Heart right ventricle (tissue), 16 donors: ENCODE data around the gene ATXN7L1. TPM values are rescaled to one million over a fixed set of nuclear protein-coding genes. Genes with fewer than 3 reads are reported as not detected.

Experiments
- ATAC-seq, 8 donors: fragments of 200-7000 bp; cut with Tn5 transposase; one replicate each; pipeline ENCODE4 v1.9.1; 2020; ENCODE audit warnings: mild to moderate bottlenecking in 8 of 8, moderate library complexity in 8 of 8, moderate number of reproducible peaks in 1 of 8
- DNase-seq, 2 donors: peaks; one replicate each; pipeline ENCODE4 v3.0.0-alpha.2; 2020
- H3K27ac ChIP-seq, 10 donors: fragments of 200-600 bp; sonication (generic) in 2 of 10; one replicate each; pipeline versions ENCODE4 v1.5.0 to v1.8.0; 2020 to 2022; ENCODE audit warnings: mild to moderate bottlenecking in 3 of 10
- H3K27me3 ChIP-seq, 7 donors: fragments of 200-600 bp; one replicate each; pipeline ENCODE4 v1.8.0; 2021 to 2022; ENCODE audit warnings: mild to moderate bottlenecking in 2 of 7
- H3K36me3 ChIP-seq, 9 donors: fragments of 200-600 bp; sonication (generic) in 1 of 9; one replicate each; pipeline versions ENCODE4 v1.5.0 to v1.8.0; 2020 to 2022; ENCODE audit warnings: mild to moderate bottlenecking in 2 of 9
- H3K4me1 ChIP-seq, 9 donors: fragments of 200-600 bp; sonication (generic) in 1 of 9; one replicate each; pipeline versions ENCODE4 v1.5.0 to v1.8.0; 2020 to 2022; ENCODE audit warnings: mild to moderate bottlenecking in 4 of 9
- H3K4me3 ChIP-seq, 10 donors: fragments of 200-600 bp; sonication (generic) in 2 of 10; one replicate each; pipeline versions ENCODE4 v1.5.0 to v1.8.0; 2020 to 2022; ENCODE audit warnings: mild to moderate bottlenecking in 7 of 10, moderate library complexity in 2 of 10
- H3K9me3 ChIP-seq, 11 donors: fragments of 200-600 bp in 10 of 11; sonication (generic) in 2 of 11; one replicate each; pipeline versions ENCODE4 v1.5.0 to v1.8.0; 2013 to 2022; ENCODE audit warnings: mild to moderate bottlenecking in 2 of 11, control low read depth in 1 of 11, moderate library complexity in 1 of 11
- CTCF ChIP-seq, 9 donors: fragments of 200-600 bp; sonication (generic) in 2 of 9; IDR thresholded peaks; one replicate each; pipeline versions ENCODE4 v1.5.0 to v1.8.0; 2021 to 2022; ENCODE audit warnings: antibody characterized with exemption in 9 of 9, mild to moderate bottlenecking in 5 of 9, moderate library complexity in 1 of 9
- WGBS, 2 donors: extraction: QIAGEN DNeasy Blood & Tissue Kit; methylation state at CpG; one replicate each; pipeline ENCODE4 v1.1.7; 2013; ENCODE audit warnings: inconsistent platforms in 1 of 2; 5-methylcytosine and 5-hydroxymethylcytosine counted together
- intact Hi-C, 10 donors: fragments of 100-400 bp; cut with DNase I; formaldehyde crosslinking; loops; one replicate each; pipeline versions ENCODE4 v1.11.1 to v1.14.2; 2022
- polyA plus RNA-seq, 2 donors: library from polyadenylated mRNA; stranded (reverse); fragments of 200-250 nt; gene quantifications; one replicate each; pipeline ENCODE4 v1.2.3, GENCODE V29; 2013
- total RNA-seq, 10 donors: library from RNA; stranded (reverse); fragmentation: NEBNext Ultra II Directional in 3 of 10; extraction: Animal tissue kit (Norgen Biotek cat#: 25700) in 3 of 10; gene quantifications; one replicate each; pipeline versions ENCODE4 v1.2.1 to v1.2.4, GENCODE V29; 2021 to 2023
- donor health status: Arrhythmogenic right ventricular cardiomyopathy.
- donor health status: ischemic (EF 13 %, LVEDD 7.1; RV severe dilation, severe dysfunction).
- donor health status: healthy with polysubstance abuse.
- donor health status: DM: no; HTN: yes; CAD: no.
- donor health status: DM: no; HTN: no; CAD: no.
- donor health status: ischemic (EF 25% LVEDD 6.9; RV normal size, moderate dysfunction).
- donor health status: ischemic (EF 25% LVEDD 5.7; RV mildly dilated, moderate dysfunction).
- donor health status: healthy.
- donor health status: DM: yes; HTN: yes; CAD: no.
- donor health status: Ischemic cardiomyopathy.
- donor health status: ischemic (EF 35%, LVEDD 5.7; RV mildly dilated, moderate dysfunction).
- donor health status: nonischemic (EF 11% LVEDD 7.7; RV severe dilation, severe dysfunction).
- donor health status: DM: yes; HTN: yes; CAD: no.
- donor health status: PGD.
- donor health status: ischemic (EF 29% LVEDD 5.4; RV normal size, mild dysfunction).
- donor health status: nonischemic (EF 23%, LVEDD 6.1; RV moderate dilation, normal function).

ATXN7L1 gene
- total and polyA plus RNA-seq, 12 donors, result 1.7 to 7.2 (median 5.4) TPM

GRCh38 chr7:105892387-105892786 lies 16.0 kb upstream of the ATXN7L1 start:
- no peak overlapping the region for H3K27ac ChIP-seq
- no peak for TF ChIP-seq CTCF (IDR thresholded peaks at IDR 0.05)
- no peaks in the 10 kb centered on the region for H3K9me3 ChIP-seq
- no peaks in the 10 kb centered on the region for H3K27me3 ChIP-seq
- ATAC-seq, result no peak
- H3K36me3 ChIP-seq, result peaks cover 0 to 3% (median 0%) of the 10 kb centered on the region in 9 donors
- H3K4me1 ChIP-seq, result peaks cover 0 to 6% (median 0%) of the 10 kb centered on the region in 9 donors
- DNase-seq, result no peak
- WGBS, 2 donors, result 97% methylated on average over 2 of the region's 2 CpGs
- H3K4me3 ChIP-seq, result no peak overlapping the region
- intact Hi-C loops, result no loop called here

- Histone ChIP-seq H3K9me3 (no peaks in the 10 kb centered on the region), H3K27ac (no peak overlapping the region), H3K27me3 (no peaks in the 10 kb centered on the region), H3K4me3 (no peak overlapping the region), H3K4me1 (peaks cover 0 to 10% (median 4%) of the 10 kb centered on the region in 9 donors), H3K36me3 (peaks cover 0 to 3% (median 0%) of the 10 kb centered on the region in 9 donors)
- DNase-seq, result no peak
- no peak for TF ChIP-seq CTCF (IDR thresholded peaks at IDR 0.05)
- intact Hi-C loops, result no loop called here
- ATAC-seq, result no peak
- 89 to 91% methylated on average over 4 of the region's 4 CpGs for WGBS, 2 donors
Measured at GRCh38 chr7:105890290-105890997, 14.0 kb upstream of the ATXN7L1 start.

- TF ChIP-seq CTCF (IDR thresholded peaks at IDR 0.05), result no peak
- no peak overlapping the region for H3K4me3 ChIP-seq
- intact Hi-C loops, result no loop called here
- H3K27me3 ChIP-seq, result no peaks in the 10 kb centered on the region
- peaks cover 0 to 16% (median 8%) of the 10 kb centered on the region in 9 donors for H3K4me1 ChIP-seq
- no peaks in the 10 kb centered on the region for H3K9me3 ChIP-seq
- DNase-seq (no peak), ATAC-seq (no peak)
- peaks cover 0 to 3% (median 0%) of the 10 kb centered on the region in 9 donors for H3K36me3 ChIP-seq
- 34 to 50% methylated on average over 6 of the region's 6 CpGs for WGBS, 2 donors
- H3K27ac ChIP-seq, result no peak overlapping the region
Measured at GRCh38 chr7:105887569-105888189, 11.3 kb upstream of the ATXN7L1 start.

GRCh38 chr7:105886776-105887175 lies 10.4 kb upstream of the ATXN7L1 start:
- 89 to 91% methylated on average over 2 of the region's 2 CpGs for WGBS, 2 donors
- H3K9me3 ChIP-seq, result no peaks in the 10 kb centered on the region
- no peak for TF ChIP-seq CTCF (IDR thresholded peaks at IDR 0.05)

More at GRCh38 chr7:105886776-105887175, 10.4 kb upstream of the ATXN7L1 start:
- DNase-seq (no peak), ATAC-seq (no peak)
- H3K27ac ChIP-seq, result no peak overlapping the region
- H3K4me1 ChIP-seq, result peaks cover 0 to 16% (median 8%) of the 10 kb centered on the region in 9 donors
- no peak overlapping the region for H3K4me3 ChIP-seq
- intact Hi-C loops, result no loop called here
- no peaks in the 10 kb centered on the region for H3K27me3 ChIP-seq
- peaks cover 0 to 3% (median 0%) of the 10 kb centered on the region in 9 donors for H3K36me3 ChIP-seq
